Muscle of back (tissue), 13 donors: Measurements from ENCODE around the gene FAM169A. TPM values are rescaled to one million over a fixed set of nuclear protein-coding genes. Genes with fewer than 3 reads are reported as not detected.
"Not testable (repeated sequence)": the region's sequence is repeated elsewhere in the genome, so short reads cannot be mapped to it uniquely, and the experiment has no call there.

ENCODE experiments used
- DNase-seq, 3 donors: peaks; one replicate each; pipeline versions ENCODE4 v3.0.0 to v3.0.0-alpha.2; 2013
- long read RNA-seq, 9 donors: transcript quantifications; one replicate each; lab custom pipeline, GENCODE V29; 2026
- polyA plus RNA-seq, 10 donors: library from polyadenylated mRNA; unstranded; fragments of 120-200 nt; gene quantifications; one replicate each; pipeline ENCODE4 v1.2.1, GENCODE V29; 2013; ENCODE audit not compliant: insufficient read length in 10 of 10

Gene FAM169A, protein sequence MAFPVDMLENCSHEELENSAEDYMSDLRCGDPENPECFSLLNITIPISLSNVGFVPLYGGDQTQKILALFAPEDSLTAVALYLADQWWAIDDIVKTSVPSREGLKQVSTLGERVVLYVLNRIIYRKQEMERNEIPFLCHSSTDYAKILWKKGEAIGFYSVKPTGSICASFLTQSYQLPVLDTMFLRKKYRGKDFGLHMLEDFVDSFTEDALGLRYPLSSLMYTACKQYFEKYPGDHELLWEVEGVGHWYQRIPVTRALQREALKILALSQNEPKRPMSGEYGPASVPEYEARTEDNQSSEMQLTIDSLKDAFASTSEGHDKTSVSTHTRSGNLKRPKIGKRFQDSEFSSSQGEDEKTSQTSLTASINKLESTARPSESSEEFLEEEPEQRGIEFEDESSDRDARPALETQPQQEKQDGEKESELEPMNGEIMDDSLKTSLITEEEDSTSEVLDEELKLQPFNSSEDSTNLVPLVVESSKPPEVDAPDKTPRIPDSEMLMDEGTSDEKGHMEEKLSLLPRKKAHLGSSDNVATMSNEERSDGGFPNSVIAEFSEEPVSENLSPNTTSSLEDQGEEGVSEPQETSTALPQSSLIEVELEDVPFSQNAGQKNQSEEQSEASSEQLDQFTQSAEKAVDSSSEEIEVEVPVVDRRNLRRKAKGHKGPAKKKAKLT
- 1 to 10 TPM in 5 of 10 donors, under 1 TPM in 5; 0.69 to 2.2 (median 0.97) TPM for polyA plus RNA-seq
- long read RNA-seq, donor 1: 0 reads
- long read RNA-seq, donor 2: 0 reads
- long read RNA-seq, donor 3: 0 reads
- long read RNA-seq, donor 4: 0 reads
- long read RNA-seq, donor 5: 0 reads
- long read RNA-seq, donor 6: 0 reads
- long read RNA-seq, donor 7: 0 reads
- long read RNA-seq, donor 8: 0 reads
- long read RNA-seq, donor 9: 0 reads

DNA sequence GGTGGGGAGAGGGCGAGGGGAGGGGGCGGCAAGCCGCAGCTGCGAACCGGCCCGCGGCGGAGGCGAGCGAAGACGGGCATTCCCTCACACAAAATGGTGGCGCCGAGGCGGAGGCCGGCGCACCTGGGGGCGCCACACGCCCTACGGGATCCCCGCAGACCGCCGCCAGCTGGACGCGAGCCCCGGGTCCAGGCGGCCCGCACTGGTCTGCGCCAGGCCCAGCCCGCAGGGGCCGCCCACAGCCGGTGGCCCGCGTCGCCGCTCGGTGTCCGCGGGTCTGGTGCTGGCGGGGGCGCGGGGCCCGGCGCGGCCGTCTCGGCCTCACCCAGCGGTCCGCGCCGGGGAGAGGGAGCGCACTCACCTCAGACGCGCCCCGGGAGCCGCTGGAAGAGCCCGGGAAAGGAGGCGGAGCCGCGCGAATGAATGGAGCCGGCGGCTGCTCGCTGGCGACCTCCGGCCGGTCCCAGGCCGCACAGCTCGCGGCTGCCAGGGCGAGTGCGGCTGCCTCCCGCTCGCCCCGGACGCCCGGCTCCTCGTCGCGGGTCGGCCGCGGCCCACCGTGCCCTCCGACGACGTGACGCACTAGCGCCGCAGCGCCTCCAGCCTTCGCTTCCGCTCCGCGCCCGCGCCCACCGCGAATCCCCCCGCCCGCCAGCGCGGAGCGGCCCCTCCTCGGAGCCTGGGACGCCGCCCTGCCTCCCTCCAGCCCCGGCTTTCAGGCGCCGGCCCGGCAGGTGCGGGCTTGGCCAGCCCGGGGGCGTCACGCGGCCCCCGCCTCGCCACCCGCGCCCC, at the start of gene FAM169A:
Gene FAM169A, minus strand, starts transcription at position 584 of the 792 bp plus-strand sequence. CDS start 24,711 bp downstream, outside the sequence.
- peak in 2 of 3 donors; percentile 23 to 47 for DNase-seq

DNA sequence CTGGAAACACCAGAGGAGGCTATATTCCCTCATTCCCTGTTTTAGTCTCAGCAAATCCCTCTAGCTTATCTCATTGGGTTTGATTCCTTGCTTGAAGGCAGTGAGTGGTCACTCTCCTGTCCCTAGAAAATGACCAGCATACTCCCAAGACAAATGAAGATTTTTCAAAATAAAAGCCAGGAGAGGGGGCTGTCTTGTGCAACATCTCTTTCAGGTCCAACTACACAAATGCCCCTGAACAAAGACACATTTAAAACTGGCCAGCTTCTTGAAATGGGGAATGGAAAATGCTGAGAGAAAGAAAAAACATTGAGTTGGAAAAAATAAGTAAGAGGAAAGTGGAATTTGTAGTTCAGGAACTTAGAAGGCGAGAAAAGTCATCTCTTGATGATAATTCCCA, 49.3 kb upstream of the FAM169A start:
- DNase-seq: no peak

DNA sequence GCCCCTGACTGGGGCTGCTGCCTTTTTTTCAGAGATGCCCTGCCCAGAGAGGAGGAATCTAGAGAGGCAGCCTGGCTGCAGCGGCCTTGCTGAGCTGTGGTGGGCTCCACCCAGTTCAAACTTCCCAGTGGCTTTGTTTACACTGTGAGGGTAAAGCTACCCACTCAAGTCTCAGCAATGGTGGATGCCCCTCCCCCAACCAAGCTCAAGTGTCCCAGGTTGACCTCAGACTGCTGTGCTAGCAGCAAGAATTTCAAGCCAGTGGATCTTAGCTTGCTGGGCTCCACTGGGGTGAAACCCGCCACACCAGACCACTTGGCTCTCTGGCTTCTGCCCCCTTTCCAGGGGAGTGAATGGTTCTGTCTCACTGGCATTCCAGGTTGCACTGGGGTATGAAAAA, 45.2 kb upstream of the FAM169A start:
- not testable (repeated sequence) for DNase-seq

GRCh38 chr5:74909888-74910287, 43.7 kb upstream of the FAM169A start:
- DNase-seq: not testable (repeated sequence)

DNA sequence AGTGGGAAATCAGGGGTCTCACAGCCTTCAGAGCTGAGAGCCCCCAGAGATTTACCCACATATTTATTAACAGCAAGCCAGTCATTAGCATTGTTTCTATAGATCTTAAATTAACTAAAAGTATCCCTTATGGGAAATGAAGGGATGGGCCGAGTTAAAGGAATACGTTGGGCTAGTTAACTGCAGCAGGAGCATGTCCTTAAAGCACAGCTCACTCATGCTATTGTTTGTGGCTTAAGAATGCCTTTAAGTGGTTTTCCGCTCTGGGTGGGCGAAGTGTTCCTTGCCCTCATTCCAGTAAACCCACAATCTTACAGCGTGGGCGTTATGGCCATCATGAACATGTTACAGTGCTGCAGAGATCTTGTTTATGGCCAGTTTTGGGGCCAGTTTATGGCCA, 42.0 kb upstream of the FAM169A start:
- DNase-seq: not testable (repeated sequence)

DNA sequence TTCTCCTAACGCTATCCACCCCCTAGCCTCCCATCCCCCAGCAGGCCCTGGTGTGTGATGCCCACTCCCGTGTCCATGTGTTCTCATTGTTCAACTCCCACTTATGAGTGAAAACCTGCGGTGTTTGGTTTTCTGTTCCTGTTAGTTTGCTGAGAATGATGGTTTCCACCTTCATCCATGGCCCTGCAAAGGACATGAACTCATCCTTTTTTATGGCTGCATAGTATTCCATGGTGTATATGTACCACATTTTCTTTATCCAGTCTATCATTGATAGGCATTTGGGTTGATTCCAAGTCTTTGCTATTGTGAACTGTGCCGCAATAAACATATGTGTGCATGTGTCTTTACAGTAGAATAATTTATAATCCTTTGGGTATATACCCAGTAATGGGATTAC, 38.5 kb upstream of the FAM169A start:
- not testable (repeated sequence) for DNase-seq

GRCh38 chr5:74903165-74903787, 37.1 kb upstream of the FAM169A start:
- DNase-seq: no peak

DNA sequence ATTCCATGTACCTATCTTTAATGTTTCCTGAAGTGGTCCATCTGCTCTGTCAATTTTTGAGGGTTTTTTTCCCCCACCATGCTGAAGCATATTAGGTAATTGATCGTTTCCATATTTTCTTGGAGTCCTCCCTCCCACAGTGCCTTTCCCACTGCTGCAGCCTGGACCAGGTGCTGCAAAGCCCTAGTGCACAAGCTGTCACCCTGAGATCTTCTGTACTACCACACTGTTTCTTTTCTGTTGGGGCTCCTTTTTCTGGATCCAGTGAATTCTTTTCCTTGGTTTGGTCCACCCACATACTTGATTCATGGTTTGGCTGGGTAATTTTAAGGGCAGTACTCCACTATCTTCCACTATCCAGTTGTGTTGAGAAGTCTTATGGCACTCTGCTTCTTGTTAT, 30.9 kb upstream of the FAM169A start:
- no peak for DNase-seq

GRCh38 chr5:74895906-74896305, 29.7 kb upstream of the FAM169A start:
- DNase-seq: peak; percentile 27 to 51 (median 34)

DNA sequence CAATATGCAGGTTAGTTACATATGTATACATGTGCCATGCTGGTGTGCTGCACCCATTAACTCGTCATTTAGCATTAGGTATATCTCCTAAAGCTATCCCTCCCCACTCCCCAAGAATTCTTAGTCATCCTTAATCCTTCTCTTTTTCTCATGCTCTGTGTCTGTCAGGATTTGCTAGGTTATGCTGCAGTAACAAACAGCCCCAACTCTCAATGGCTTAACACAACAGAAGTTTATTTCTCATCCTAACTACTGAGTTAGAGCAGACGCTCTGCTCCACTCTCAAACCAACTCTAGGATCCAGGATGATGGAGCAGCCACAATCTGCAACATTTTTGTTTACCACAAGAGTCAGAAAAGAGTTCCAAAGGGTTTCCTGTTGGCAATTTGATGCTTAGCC, 28.2 kb upstream of the FAM169A start:
- no peak for DNase-seq

- DNase-seq: no peak
Observed at GRCh38 chr5:74892921-74893320, 26.7 kb upstream of the FAM169A start.

DNA sequence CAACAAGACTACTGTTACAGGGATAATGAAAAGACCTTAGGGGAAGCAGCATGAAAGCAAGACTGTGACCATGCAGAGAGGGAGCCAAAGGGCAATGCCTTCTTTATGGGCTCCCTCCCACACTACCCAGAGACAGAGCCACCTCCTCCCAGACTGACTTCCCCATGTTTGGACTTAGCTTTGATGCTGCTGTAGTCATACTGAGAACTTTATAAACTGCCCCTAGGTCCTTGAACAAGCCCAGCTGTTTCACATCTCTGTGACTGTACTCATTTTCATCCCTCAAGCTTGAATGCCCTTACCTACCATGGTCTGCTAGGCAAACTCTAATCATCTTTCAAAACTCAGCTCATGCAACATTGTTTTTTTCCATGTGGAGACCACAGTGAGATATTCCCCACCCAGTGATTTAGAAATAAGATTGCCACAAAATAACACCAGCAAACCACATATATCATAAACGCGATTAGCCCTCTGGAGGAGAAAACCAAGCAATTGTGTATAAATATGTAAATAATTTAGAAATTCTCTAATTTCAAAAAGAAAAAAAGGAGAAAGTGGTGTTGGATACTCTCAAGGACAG, 23.4 kb upstream of the FAM169A start:
- no peak for DNase-seq

DNA sequence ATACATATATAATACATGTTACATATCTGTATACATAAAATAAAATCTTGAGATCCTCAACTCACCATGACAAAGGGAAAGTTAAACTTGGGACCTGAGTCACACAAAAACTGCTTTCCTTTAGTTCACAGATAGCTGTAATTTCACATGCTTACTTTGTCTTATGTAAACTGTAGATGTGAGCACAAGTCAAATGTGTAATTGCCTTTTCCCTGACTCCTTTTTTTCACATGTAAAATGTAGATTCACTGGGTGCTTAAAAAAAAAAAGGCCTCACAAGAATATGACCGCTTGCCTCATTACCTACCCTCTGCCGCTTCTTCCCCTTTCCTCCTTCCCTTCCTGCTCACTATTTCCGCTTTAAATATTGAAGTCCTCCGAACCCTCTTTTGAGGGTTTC, 21.9 kb upstream of the FAM169A start:
- DNase-seq: no peak

DNA sequence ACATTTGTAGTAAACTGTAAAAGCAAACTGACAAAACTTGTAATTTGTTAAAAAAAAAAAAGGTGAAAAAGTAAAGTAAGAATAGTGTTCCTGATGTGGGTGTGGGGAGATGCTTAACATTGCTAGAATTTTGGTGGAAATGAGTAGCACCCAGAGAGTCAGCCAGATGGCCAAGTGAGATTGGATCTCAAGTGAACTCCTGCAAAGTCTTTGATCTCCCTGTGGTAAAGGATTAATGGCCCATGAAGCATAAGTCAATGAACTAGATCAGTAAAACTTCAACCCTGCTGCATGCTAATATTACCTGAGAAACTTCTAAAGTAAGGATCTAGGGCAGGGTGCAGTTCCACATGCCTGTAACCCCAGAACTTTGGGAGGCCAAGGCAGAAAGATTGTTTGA, 19.0 kb upstream of the FAM169A start:
- no peak for DNase-seq

DNA sequence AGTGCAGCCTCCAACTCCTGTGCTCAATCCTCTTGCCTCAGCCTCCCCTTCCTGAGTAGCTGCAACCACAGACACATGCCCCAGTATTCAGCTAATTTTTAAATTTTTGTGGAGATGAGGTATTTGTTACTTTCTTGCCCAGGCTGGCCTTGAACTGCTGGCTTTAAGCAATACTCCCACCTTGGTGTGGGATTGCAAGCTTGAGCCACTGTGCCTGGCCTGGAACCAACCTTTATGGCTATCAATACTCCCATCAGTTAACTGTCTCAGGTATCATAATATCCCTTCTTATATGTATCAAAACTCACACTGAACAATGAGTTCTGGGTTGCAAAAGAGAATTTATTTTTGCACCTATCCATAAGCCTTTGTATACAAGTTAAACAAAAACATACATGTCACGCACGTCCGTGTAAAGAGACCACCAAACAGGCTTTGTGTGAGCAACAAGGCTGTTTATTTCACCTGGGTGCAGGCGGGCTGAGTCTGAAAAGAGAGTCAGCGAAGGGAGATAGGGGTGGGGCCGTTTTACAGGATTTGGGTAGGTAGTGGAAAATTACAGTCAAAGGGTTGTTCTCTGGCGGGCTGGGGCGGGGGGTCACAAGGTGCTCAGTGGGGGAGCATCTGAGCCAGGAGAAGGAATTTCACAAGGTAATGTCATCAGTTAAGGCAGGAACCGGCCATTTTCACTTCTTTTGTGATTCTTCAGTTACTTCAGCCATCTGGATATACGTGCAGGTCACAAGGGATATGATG, 16.4 kb upstream of the FAM169A start:
- DNase-seq: not testable (repeated sequence)

GRCh38 chr5:74877624-74878304, 11.6 kb upstream of the FAM169A start:
- DNase-seq: no peak

DNA sequence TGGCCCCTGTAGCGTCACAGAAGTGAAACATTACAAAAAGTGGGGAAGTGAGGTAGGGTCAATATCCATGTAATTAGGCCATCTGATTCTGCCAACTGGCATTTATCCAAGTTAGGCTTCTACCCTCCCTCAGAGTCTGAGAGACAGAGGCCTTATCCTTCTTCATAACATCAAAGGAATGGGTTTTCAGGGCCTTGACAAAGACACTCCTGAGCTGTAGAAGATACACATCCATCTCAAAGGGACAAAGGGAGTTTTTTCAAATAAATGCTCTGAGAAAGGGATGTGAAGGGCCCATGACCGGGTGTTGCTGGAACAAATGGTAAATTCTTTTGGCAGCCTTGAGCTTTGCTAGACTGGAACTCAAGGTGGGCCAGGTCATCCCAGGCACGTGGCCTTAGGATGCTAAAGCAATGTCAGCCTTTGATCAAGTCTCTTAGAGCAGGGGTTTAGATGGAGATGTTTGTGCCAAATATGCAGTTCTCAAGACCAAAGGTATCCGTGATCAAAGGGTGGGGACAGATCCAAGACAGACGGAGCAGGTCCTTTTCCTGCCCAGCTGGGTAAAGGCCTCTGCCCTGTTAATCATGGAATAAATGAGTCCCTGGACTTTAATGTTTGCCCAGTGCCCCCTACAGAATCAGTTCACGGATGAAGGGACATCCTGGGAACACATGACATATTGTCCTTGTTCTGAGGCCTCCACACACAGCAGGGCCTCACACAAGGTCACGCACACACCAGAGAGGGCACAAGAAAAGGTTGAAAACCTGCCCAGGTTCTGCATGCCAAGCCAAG, 10.0 kb upstream of the FAM169A start:
- DNase-seq: no peak

- DNase-seq: no peak
Observed at GRCh38 chr5:74873525-74874249, 7.5 kb upstream of the FAM169A start.
